Body of pancreas (tissue), 4 donors: Measurements from ENCODE around the gene CTIF. TPM values are rescaled to one million over a fixed set of nuclear protein-coding genes. Genes with fewer than 3 reads are reported as not detected.
A peak's percentile ranks its signal among the peaks of the same experiment; 100 is the strongest.

Experiments used
- ATAC-seq: fragments of 150-250 bp; one replicate; pipeline ENCODE4 v1.9.1; 2016
- DNase-seq, 4 donors: peaks; one replicate each; pipeline ENCODE4 v3.0.0-alpha.2; 2019
- H3K27ac ChIP-seq, 4 donors: fragments of 200-600 bp; sonication (generic); 1 replicate in 3 of 4; 2 replicates in 1 of 4; pipeline versions ENCODE4 v1.5.1 to v1.6.1; 2016 to 2019; ENCODE audit warnings: mild to moderate bottlenecking in 1 of 4, mixed read lengths in 1 of 4, moderate library complexity in 1 of 4
- H3K27me3 ChIP-seq, 2 donors: fragments of 200-600 bp; sonication (generic); one replicate each; pipeline ENCODE4 v1.6.0; 2016; ENCODE audit warnings: mild to moderate bottlenecking in 1 of 2
- H3K36me3 ChIP-seq, 2 donors: fragments of 200-600 bp; sonication (generic); replicated peaks in 1 of 2; 2 replicates each; pipeline ENCODE4 v1.5.1; 2016; ENCODE audit warnings: low read depth in 2 of 2; ENCODE audit not compliant: insufficient read depth in 1 of 2
- H3K4me1 ChIP-seq: fragments of 200-600 bp; sonication (generic); one replicate; pipeline ENCODE4 v1.6.0; 2016
- H3K4me3 ChIP-seq, 2 donors: fragments of 200-600 bp; sonication (generic); 1 replicate in 1 of 2; 2 replicates in 1 of 2; pipeline ENCODE4 v1.5.1; 2016 to 2019
- H3K9me3 ChIP-seq, 3 donors: fragments of 200-600 bp; sonication (generic); 1 replicate in 2 of 3; 2 replicates in 1 of 3; pipeline ENCODE4 v1.5.1; 2016
- POLR2A ChIP-seq, 3 donors: fragments of 450-650 bp; IDR thresholded peaks; one replicate each; pipeline ENCODE4 v1.6.1; 2016; ENCODE audit warnings: antibody characterized with exemption in 3 of 3, mild to moderate bottlenecking in 2 of 3
- whole genome bisulfite sequencing, 2 donors: methylation state at CpG; one replicate each; pipeline ENCODE4 v1.1.5; 2017; 5-methylcytosine and 5-hydroxymethylcytosine counted together
- intact Hi-C: fragments of 100-400 bp; cut with DNase I; formaldehyde crosslinking; loops from one replicate; pipeline ENCODE4 v1.15.1; 2023
- total RNA-seq, 2 donors: library from RNA; depleted of rRNA; stranded (reverse); fragments of >200 nt; gene quantifications; one replicate each; pipeline ENCODE4 v1.1.0, GENCODE V29; 2016
- TF ChIP-seq, protein P1 (sequence below), 7 experiments: fragments of 450-650 bp in 4 of 7; fragments of 200-600 bp in 3 of 7; sonication (generic) in 3 of 7; IDR thresholded peaks; one replicate each; pipeline ENCODE4 v1.5.1; 2016 to 2019; ENCODE audit warnings: antibody characterized with exemption in 7 of 7

CTIF gene
- total RNA-seq, 2 donors from 2014 or later, result 18.7 to 24.4 TPM

GRCh38 chr18:48639772-48640432 is 101.1 kb downstream of the CTIF start:
- 74 to 92% methylated on average over 8 to 11 of the region's 14 CpGs for WGBS, 2 donors
- Histone ChIP-seq H3K36me3 (no peaks in the 10 kb centered on the region), H3K27me3 (no peaks in the 10 kb centered on the region), H3K27ac (no peak overlapping the region), H3K4me3 (no peak overlapping the region), H3K4me1 (no peaks in the 10 kb centered on the region), H3K9me3 (no peaks in the 10 kb centered on the region)
- ATAC-seq, result no peak
- TF ChIP-seq POLR2A (IDR thresholded peaks at IDR 0.05), result no peak
- TF ChIP-seq, protein P1, sequence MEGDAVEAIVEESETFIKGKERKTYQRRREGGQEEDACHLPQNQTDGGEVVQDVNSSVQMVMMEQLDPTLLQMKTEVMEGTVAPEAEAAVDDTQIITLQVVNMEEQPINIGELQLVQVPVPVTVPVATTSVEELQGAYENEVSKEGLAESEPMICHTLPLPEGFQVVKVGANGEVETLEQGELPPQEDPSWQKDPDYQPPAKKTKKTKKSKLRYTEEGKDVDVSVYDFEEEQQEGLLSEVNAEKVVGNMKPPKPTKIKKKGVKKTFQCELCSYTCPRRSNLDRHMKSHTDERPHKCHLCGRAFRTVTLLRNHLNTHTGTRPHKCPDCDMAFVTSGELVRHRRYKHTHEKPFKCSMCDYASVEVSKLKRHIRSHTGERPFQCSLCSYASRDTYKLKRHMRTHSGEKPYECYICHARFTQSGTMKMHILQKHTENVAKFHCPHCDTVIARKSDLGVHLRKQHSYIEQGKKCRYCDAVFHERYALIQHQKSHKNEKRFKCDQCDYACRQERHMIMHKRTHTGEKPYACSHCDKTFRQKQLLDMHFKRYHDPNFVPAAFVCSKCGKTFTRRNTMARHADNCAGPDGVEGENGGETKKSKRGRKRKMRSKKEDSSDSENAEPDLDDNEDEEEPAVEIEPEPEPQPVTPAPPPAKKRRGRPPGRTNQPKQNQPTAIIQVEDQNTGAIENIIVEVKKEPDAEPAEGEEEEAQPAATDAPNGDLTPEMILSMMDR (IDR thresholded peaks at IDR 0.05), result peak in 2 of 7 experiments; percentile 8 to 21
- intact Hi-C loops, result no loop called here
- DNase-seq, result no peak

DNA sequence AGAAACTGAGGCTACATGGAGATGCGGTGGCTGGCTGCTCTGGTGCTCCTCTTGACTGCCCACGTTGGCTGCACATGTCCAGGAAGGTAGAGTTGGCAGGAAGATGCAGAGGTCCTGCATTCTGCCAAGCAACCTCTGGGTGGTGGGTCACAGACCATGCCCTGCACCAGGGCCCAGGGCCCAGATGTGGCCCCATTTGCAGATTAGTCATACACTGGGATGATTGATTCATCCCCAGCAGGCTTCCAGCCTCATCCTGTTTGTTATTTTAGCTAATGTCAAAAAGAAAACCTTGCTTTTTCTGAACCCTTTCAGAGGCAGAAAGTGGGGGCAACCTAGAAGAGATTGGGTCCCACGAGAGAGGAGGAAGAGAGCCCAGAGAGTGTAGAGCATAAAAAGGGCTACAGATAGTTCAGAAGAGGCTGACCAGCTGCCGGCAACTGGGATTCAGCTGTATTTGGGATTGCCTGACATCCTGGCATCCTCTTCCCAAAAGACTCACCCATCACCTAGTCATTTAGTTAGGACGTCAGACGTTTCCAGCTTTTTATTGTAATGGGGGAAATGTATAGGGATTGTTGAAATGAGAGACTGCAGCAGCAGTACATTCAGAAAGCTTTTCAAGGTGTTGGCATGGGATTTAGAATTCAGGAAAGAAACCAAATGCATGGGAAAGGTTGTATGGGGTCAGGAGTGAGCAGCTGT is 101.9 kb downstream of the CTIF start:
- no peaks in the 10 kb centered on the region for H3K27me3 ChIP-seq
- no peak overlapping the region for H3K4me3 ChIP-seq
- no peaks in the 10 kb centered on the region for H3K36me3 ChIP-seq
- no peaks in the 10 kb centered on the region for H3K9me3 ChIP-seq
- no peak overlapping the region for H3K27ac ChIP-seq
- 85 to 86% methylated on average over 6 of the region's 6 CpGs for WGBS, 2 donors
- no peak for DNase-seq
- H3K4me1 ChIP-seq, result no peaks in the 10 kb centered on the region
- no peak for ATAC-seq
- TF ChIP-seq POLR2A (IDR thresholded peaks at IDR 0.05), result no peak
- TF ChIP-seq, protein P1 (IDR thresholded peaks at IDR 0.05), result no peak
- intact Hi-C loops, result no loop called here

- WGBS, 2 donors, result 97% methylated on average over 4 of the region's 4 CpGs
- Histone ChIP-seq H3K4me1 (no peaks in the 10 kb centered on the region), H3K36me3 (no peaks in the 10 kb centered on the region), H3K4me3 (no peak overlapping the region), H3K9me3 (no peaks in the 10 kb centered on the region), H3K27me3 (no peaks in the 10 kb centered on the region), H3K27ac (no peak overlapping the region)
- DNase-seq (no peak), ATAC-seq (no peak)
- intact Hi-C loops, result no loop called here
- no peak for TF ChIP-seq POLR2A (IDR thresholded peaks at IDR 0.05)
- TF ChIP-seq, protein P1 (IDR thresholded peaks at IDR 0.05), result no peak
Observed at GRCh38 chr18:48641981-48642380, 103.2 kb downstream of the CTIF start.

- H3K27ac ChIP-seq, result no peak overlapping the region
- intact Hi-C loops, result no loop called here
- DNase-seq, result no peak
- no peaks in the 10 kb centered on the region for H3K36me3 ChIP-seq
- H3K4me1 ChIP-seq, result no peaks in the 10 kb centered on the region
- TF ChIP-seq POLR2A (IDR thresholded peaks at IDR 0.05), result no peak
- TF ChIP-seq, protein P1 (IDR thresholded peaks at IDR 0.05), result no peak
- no peaks in the 10 kb centered on the region for H3K27me3 ChIP-seq
- no peak for ATAC-seq
- WGBS, 2 donors, result 89 to 100% methylated on average over 1 of the region's 1 CpG
- no peaks in the 10 kb centered on the region for H3K9me3 ChIP-seq
- H3K4me3 ChIP-seq, result no peak overlapping the region
Observed at GRCh38 chr18:48642503-48642902, 103.7 kb downstream of the CTIF start.
